ENCODE data around the gene TAS2R42.

The TAS2R42 gene, protein sequence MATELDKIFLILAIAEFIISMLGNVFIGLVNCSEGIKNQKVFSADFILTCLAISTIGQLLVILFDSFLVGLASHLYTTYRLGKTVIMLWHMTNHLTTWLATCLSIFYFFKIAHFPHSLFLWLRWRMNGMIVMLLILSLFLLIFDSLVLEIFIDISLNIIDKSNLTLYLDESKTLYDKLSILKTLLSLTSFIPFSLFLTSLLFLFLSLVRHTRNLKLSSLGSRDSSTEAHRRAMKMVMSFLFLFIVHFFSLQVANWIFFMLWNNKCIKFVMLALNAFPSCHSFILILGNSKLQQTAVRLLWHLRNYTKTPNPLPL

DNA sequence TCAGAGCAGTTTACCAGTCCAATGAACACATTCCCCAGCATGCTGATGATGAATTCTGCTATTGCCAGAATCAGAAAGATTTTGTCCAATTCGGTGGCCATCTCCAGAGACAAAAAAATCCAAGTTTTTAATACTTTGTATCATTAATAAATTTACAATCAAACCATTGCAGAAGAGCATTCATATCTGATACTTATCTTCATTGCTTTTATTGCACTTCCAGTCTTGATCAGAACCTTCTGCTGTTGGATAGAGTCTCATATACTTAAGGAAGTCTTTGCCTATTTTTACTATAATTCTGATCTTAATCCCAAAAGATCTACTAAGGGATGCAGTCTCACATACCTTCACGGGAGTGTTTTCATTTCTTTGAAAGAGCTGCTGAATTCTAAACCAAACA is at the start of gene TAS2R42:
TSS of gene TAS2R42 (minus strand) at position 101 of the 400 bp plus-strand sequence. CDS start at position 101, 0 bp downstream.
- FAIRE-seq, result no peak
- DNase-seq (ENCODE audit: insufficient read length, low spot score), result no peak

DNA sequence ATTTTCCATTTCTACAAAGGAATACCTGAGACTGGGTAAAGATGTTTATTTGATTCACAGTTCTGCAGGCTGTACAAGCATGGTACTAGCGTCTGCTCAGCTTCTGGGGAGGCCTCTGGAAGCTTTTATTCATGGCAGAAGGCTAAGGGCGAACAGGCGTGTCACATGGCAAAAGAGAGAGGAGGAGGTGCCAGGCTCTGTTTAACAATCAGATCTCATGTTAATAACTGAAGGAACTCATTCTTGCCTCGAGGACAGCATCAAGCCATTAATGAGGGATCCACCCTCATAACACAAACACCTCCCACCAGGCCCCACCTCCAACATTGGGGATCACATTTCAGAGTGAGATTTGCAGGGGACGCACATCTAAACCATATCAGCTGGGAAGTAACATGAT is 46.8 kb upstream of the TAS2R42 start:
- DNase-seq (ENCODE audit: insufficient read length, low spot score) (no peak), FAIRE-seq (no peak)

DNA sequence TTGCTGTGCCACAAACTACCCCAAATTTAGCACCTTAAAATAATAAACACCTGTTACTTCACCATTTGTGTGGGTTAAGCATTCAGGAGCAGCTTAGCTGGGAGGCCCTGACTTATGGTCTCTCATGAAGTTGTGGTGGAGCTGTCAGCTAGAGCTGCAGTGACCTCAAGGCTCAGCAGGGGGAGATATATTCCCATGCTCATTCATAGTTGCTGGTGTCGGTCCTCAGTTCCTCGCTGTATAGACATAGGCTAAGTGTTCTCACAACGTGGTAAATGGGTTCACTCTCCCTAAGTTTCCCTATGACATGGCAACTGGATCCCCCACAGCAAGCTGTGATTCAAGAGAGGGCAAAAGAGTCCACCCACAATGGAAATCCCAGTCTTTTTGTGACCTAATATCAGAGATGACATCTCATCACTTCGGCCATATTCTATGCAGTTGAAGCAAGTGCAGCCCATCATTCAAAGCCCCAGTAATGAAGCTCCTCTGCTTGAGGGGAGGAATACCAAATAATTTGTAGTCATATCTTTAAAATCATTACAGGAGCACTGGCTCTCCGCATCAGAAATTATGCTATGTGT is 41.7 kb upstream of the TAS2R42 start:
- DNase-seq (ENCODE audit: insufficient read length, low spot score) (peak; percentile 15), FAIRE-seq (peak; percentile 84)

DNA sequence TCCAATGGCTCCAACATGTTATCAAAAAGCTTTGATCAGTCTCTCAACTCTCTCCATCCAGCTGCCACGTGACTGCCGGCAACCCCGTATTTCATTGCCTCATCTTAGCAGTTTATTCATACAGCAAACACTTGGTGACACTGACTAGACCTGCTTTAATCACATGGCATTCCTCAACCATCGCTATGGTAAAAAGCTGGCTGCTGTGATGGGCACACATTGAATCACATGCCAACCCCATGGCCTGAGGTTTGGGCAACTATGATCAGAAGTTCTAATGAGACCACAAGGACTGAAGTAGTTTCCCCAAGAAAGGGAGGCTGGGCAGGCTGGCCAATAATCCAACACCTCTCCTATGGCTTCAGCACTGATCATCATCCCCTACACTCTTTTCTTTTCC is 40.6 kb upstream of the TAS2R42 start:
- FAIRE-seq, result no peak

DNA sequence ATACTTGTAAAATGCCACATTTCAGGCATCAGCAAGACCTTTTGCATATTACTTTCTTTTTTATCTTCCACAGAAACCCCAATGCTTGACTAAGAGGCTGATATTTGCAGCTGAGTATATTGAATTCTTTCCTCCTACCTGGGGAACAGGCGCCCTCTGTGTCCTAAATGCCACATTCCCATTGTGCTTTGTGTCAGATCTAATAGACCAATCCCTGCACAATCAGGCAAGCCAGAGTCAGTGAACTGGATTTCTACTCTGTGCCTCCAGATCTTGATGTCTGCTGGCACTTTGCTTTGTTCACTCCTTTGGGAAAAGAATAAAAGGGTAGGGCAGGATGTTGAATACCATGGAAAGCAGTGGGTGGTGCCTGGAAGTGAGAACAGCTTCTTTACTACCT is 22.4 kb upstream of the TAS2R42 start:
- no peak for FAIRE-seq
- DNase-seq (ENCODE audit: insufficient read length, low spot score), result no peak

More for the DNA sequence above, 40.6 kb upstream of the TAS2R42 start:
- no peak for DNase-seq (ENCODE audit: insufficient read length, low spot score)

DNA sequence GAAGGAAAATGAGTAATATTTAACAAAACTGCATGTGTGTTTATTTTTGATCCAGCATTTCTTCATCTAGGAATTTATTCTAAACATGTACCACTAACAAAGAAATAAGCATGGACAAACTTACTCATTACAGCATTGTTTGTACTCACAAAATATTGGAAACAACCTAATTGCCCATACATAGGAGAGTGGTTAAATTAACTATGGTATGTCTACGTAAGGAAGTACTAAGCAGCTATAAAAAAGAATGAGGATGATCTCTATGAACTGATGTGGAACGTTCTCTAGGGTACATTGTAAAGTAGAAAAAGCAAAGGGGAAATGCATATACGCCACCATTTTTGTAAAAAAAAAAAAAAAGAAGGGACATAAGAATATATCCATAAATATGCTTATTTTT is 17.4 kb upstream of the TAS2R42 start:
- DNase-seq (ENCODE audit: insufficient read length, low spot score) (no peak), FAIRE-seq (no peak)

DNA sequence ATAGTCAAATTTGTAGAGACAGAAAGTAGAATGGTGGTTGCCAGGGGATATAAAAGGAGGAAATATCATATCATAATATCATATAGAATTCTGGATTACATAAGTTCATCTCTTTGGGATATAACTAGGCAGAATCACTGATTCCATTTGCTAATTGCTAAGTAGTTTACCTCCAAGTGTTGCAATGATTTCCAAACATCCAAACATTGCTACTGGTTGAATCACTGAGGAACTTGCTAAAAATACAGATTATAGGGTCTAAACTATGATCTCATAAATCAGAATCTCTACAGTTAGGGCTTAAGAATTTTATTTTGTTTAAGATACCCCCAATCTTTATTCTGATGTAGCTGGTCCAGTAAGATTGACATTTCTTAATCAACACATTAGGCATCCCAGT is 16.1 kb upstream of the TAS2R42 start:
- FAIRE-seq, result no peak
- no peak for DNase-seq (ENCODE audit: insufficient read length, low spot score)

DNA sequence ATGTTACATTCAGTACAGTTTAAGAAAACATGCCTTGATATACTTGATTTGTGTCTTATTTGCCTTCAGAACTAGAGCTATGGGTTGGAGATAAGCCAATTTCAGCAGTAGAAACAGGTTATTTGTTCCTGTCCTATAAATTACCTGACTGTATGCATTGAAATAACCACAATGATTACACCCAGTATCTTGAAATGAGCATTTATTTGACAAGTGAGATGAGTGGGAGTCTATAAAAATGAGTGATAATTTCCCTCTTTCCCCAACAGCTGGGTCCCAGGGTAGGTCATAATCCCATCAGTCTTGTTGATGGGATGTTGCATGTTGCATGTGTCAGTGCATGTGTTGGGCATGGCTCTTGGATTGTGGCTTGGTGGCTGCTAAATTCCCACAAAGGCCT is 3.7 kb downstream of the TAS2R42 start:
- DNase-seq (ENCODE audit: insufficient read length, low spot score), result no peak
- no peak for FAIRE-seq

DNA sequence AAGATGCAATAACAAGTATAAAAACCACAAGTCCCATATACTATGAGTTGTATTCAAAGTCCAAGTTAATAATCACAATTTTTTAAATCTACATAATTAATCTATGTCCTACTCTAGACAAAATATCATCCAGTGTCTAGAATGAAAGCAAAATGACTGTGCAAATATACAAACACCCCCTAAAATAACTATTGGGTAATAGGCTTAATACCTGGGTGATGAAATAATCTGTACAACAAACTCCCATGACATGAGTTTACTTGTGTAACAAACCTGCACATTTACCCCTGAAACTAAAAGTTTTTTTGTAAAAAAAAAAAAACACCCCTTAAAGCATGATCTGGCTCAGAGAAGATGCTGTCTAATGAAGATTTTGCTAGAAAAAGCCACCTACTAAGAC is 4.2 kb downstream of the TAS2R42 start:
- DNase-seq (ENCODE audit: insufficient read length, low spot score), result no peak
- FAIRE-seq, result no peak

DNA sequence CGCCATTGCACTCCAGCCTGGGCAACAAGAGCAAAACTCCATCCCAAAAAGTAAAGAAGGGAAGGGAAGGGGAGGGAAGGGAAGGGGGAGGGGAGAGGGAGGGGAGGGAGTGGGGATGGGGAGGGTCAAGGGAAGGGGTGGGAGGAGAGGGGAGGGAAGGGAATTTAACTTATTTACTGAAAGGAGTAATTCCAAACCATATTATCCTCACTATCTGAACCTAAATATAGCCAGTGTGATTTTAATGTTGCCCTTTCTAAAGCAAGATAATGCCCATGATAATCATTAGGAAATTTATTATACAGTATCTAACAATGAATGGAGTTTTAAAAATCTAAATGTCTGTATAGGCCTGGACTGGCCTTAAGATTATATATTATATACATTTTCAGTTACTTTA is 8.5 kb downstream of the TAS2R42 start:
- FAIRE-seq (no peak), DNase-seq (ENCODE audit: insufficient read length, low spot score) (no peak)

DNA sequence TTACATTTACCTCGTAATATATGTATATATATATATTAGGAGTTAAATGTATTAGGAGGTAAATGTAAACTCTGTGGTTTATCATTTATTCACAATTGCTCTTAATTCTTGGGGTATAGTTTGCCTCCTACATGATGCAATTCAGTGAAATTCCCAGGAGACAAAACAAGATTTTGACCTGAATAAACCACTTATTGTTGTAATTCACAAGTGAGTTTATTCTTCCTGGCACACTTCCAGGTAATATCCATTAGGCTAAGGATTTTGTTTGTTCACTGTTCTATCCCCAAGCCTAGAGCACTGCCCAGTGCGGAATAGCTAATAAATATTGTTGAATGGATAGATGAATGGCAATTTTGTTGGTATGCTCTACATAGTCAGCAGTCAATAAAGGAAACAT is 12.7 kb downstream of the TAS2R42 start:
- DNase-seq (ENCODE audit: insufficient read length, low spot score) (no peak), FAIRE-seq (no peak)

DNA sequence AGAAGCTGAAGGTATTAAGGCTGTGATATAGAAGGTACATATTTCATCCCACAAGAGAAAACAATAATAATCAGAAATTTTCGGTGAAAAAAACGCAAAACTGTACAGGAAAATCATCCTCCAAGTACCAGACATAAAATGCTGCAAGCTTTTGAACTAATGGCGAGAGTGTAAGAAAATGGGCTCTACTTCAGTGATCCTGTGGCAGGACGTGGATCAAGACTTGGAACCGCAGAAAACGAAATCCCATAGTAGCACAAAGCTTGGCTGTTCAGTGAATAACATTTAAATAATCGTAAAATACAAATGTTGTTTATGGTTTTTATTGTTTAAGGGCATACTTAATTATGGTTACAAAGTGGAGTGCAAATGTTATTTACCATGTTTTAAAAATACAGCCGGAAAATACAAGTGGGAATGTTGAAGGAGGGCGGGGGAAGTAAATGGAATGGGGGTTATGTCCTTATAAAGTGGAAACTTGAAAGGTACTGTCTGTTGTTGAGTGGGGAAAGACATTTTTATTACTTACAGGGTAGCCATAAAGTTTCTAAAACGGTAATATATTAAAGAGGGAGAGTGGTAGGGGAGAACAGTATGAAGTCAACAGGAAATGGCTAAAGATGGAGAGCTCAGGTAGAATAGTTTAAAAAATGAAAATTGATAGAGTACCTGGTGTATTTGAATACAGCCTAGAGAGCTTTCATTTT is 14.6 kb downstream of the TAS2R42 start:
- DNase-seq (ENCODE audit: insufficient read length, low spot score) (no peak), FAIRE-seq (no peak)

DNA sequence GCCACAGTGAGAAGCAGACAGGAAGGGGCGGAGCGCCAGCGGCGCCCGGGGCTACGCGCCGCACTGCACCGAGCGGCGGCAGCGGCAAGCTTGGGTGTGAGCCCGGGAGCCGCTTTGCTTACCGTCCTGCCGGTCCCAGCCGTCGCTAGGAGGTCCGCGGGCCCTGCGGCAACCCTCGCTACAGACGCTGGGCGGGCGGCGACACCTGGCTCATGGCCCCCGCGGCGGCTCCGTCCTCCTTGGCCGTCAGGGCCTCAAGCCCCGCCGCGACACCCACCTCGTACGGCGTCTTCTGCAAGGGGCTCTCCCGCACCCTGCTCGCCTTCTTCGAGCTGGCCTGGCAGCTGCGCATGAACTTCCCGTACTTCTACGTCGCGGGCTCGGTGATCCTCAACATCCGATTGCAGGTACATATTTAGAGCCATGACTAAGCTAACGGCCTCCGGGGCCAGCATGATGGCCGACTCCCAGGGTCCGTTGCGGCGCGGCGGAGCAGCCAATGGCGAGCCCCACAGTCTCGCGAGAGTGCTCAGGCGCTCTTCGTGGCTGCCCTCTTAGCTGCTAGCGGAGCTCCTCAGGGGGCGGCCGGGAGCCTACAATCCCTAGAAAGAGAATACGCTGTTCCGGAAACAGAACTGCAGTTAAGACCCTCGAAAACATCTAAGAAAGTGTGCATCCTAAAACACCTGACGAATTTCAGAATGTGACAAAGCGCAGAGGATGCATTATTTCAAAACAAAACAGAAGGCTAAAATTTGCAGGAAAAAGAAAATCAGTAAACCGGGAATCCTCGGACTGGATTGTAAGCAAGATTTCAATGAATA is 15.4 kb downstream of the TAS2R42 start, which contains the start of gene SMIM10L1:
TSS of gene SMIM10L1 (plus strand) at position 50 of the 824 bp plus-strand sequence. CDS start at position 213, 163 bp downstream.
- DNase-seq (ENCODE audit: insufficient read length, low spot score) (peak; percentile 75), FAIRE-seq (peak; percentile 98)

DNA sequence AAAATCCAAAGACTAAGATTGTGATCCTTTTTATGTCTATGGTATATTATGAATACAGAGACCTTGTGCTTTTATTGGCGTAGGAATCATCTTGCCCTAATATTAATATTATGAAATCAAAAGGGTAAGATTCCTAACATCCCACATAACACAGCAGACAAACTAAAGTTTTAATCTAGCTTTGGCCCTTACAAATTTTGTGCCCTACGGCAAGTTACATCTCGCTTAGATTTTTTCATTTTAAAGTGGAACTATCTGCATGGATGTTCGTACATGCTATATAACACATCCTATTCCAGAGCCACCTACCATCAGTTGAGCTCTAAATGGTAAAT is 16.0 kb downstream of the TAS2R42 start:
- DNase-seq (ENCODE audit: insufficient read length, low spot score) (no peak), FAIRE-seq (peak; percentile 84)

DNA sequence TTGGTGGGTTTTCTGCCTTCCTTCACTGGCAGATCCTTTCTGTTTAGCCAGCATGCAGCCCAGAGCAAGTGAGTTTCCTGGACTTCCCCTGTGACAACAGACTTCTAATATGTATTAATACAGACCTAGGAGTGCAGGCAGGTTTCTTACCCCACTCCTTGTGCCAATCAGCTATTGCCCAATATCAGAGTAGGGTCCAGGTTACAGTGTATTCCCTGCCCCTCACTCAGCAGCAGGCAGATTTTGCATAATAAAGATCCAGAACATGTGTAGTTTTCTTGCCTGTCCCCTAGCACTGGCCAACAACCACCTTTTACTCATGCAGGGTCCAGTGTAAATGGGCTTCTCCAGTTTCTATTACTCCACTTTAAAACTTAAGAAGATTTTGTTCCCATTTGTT is 20.4 kb downstream of the TAS2R42 start:
- FAIRE-seq, result no peak

DNA sequence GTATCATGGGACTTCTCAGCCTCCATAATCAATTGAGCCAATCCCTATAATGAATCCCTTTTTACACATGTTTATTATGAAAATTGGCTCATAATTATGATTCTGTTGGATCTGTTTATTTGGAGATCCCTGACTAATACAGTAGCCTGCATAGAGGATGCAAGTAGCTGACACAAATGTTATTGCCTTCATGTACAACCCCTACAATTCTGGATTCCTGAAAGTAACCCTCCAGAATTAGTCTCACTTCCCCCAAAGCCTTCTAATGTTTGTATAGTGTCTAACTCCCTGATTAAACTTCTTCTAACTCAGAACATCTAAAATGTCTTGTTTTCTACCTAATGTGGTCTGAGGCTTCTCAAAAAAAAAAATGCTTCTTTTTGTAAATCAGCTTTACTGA is 22.4 kb downstream of the TAS2R42 start:
- FAIRE-seq (no peak), DNase-seq (ENCODE audit: insufficient read length, low spot score) (no peak)

More for the DNA sequence above, 20.4 kb downstream of the TAS2R42 start:
- no peak for DNase-seq (ENCODE audit: insufficient read length, low spot score)

DNA sequence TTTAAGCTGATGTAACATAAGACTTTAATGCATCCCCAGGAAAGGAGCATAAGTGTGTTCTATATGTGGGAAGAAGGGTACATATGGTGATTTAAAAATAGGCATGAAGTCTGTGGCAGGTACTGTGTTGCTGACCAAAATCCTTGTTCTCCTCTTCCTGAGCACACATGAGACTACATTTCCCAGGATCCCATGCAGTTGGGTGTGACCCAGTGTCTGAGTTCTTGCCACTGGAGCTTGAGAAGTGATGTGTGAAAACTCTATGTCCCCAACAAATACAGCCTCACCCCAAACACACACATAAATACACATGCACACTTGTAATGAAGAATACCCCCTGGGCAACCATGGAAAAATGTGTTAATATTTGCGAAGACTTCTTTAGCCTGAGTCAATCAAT is 24.2 kb downstream of the TAS2R42 start:
- peak; percentile 23 for FAIRE-seq

DNA sequence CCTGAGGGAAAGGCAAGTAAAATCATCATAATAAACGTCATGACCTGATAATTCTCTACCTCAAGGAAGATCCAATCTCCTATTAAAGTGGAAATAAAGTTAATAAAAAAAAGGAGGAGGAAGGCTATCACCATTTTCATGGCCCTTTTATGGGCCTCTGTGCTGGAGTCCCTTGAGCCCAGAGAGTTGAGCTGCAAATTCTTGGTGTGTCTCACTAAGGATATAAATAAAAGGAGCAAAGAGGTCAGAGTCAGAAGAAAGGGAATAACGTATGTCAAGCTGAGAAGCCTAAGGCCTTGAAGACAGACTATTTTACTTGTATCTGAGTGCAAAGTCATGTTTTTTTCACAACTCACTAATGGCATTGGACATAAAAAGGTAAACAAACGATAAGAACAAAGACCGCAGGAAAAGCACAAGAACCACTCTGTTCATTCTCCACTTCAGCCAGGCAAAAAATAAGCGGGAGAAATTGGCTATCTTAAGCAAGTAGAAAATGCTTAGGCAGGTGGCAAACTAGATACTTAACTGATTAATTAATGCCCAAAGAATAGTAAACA is 27.8 kb downstream of the TAS2R42 start:
- no peak for DNase-seq (ENCODE audit: insufficient read length, low spot score)
- FAIRE-seq, result no peak

More for the DNA sequence above, 24.2 kb downstream of the TAS2R42 start:
- DNase-seq (ENCODE audit: insufficient read length, low spot score), result no peak

DNA sequence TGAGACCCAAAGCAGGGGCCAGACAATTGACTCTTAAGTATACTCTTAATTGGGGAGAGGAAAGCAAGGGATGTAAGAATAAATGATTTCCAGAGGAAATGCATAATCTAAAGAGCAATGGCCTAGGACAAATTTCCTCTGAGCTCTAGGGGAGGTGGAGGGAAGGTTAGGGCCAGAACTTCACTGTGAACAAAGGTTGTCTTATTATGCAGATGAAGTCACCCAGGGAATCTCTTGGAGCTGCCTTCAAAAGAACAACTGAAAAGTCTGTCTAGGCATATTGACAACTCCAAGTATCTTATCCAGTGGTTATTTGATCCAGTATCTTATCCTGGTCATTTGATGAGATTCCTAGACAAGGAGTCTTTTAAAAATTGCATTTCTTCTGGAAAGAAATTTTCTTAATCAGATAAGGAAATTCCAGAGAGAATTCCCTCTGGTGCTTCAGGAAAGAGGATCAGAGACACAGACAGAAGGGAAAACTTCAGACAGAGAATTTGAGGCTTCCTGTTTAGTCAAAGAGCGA is 32.3 kb downstream of the TAS2R42 start:
- FAIRE-seq (peak; percentile 47), DNase-seq (ENCODE audit: insufficient read length, low spot score) (no peak)

DNA sequence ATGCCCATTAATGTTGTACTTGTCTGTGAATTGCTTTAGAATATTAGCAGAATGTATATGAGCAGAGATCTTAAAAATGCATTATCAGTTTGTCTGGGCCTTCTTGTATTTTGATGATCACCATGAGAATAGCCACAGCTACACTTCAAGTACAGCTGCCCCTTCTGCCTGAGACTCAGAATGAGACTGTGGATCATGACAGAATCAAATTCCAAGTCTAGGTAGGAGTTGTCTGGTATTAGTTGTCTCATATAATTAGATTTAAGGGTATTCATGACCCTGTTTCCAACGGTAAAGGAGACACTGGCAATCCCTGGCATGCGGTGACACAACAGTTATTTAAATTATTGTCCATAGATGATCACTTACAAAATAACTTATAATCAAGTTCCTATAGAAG is 34.0 kb downstream of the TAS2R42 start:
- DNase-seq (ENCODE audit: insufficient read length, low spot score) (no peak), FAIRE-seq (no peak)

Data from GM19239 (cell line).